ENCODE measurements around the gene UCN.
A peak's percentile ranks its signal among the peaks of the same experiment; 100 is the strongest.

UCN gene

DNA sequence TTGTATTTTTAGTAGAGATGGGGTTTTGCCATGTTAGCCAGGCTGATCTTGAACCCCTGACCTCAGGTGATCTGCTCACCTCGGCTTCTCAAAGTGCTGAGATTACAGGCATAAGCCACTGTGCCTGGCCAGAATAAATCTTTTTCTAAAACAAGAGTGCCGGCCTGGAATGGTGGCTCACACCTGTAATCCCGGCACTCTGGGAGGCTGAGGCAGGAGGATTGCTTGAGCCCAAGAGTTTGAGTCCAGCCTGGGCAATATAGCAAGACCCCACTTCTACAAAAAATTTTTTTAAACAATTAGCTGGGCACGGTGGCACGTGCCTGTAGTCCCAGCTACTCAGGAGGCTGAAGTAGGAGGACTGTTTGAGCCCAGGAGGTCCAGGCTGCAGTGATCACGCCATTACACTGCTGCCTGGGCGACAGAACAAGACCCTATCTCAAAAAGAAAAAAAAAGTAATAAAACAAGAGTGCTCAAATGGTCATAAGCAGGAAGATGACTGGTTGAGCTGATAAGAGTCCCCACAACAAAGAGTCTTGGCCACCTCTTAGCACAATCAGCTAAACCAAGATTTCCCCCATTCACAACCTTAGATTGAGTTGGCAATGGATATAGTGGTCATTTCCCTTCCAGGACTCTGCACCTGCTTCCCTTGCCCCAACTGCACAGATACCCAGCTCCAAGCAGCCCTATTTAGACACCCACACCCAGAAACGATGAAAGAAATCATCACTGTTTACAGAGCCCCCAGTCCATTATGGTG lies 5.8 kb upstream of the UCN start:
- CTCF ChIA-PET, result interaction anchor here (1.1 kb wide), 1 partner anchor 11 kb away, joined by 5 read pairs; no protein-coding TSS in a partner anchor
- no peak overlapping the region for H3K27ac ChIP-seq (ENCODE audit: extremely low read depth, low read depth, low read length)
- H3K4me1 ChIP-seq (ENCODE audit: control insufficient read depth, insufficient read depth, low read length), result peaks cover 8% of the 10 kb centered on the region; the same call in 1 of the 2 replicates
- POLR2A ChIA-PET, result no interaction called here
- H3K4me3 ChIP-seq (ENCODE audit: low read depth, low read length), result no peak overlapping the region
- TF ChIP-seq ZNF544 (tag by site-specific recombination; IDR thresholded peaks at IDR 0.05), result no peak
- no peak for TF ChIP-seq ZNF155 (tag by site-specific recombination; IDR thresholded peaks at IDR 0.05)
- no peak for TF ChIP-seq ZNF214 (tag by site-specific recombination; IDR thresholded peaks at IDR 0.05; ENCODE audit: borderline replicate concordance)
- TF ChIP-seq ZNF157 (tag by site-specific recombination; IDR thresholded peaks at IDR 0.05), result no peak
- peak; percentile 71; the same call in 1 of the 2 replicates for TF ChIP-seq ZNF121 (tag by site-specific recombination; IDR thresholded peaks at IDR 0.05)
- H3K9me3 ChIP-seq (ENCODE audit: control insufficient read depth, insufficient read depth, low read depth, low read length), result no peaks in the 10 kb centered on the region
- H3K36me3 ChIP-seq (ENCODE audit: control insufficient read depth in 2 of 2, insufficient read depth in 1 of 2, low read length in 2 of 2), result peaks cover 0 to 36% of the 10 kb centered on the region in 2 experiments; a peak in 2 of 3 replicates

DNA sequence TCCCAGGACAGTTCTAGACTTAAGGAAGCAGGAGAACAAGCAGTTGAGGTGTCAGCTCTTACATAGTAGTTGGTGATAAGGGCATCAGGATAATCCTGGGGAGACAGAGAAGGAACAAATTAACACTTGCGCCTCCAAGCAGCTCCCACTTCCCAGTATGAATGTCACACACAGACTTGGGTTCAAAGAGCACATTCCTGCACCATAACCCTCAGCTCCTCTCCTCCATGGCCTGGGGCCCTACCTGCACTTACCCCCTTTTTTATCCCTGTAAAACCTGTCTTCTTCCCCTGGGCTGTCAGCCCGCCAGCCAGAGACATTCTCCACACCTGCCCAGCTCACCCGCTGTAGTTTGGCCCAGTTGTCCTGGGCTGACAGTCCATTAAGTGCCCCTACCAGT lies 3.9 kb upstream of the UCN start:
- no peak overlapping the region for H3K4me3 ChIP-seq (ENCODE audit: low read depth, low read length)
- H3K27ac ChIP-seq (ENCODE audit: extremely low read depth, low read depth, low read length), result no peak overlapping the region
- H3K9me3 ChIP-seq (ENCODE audit: control insufficient read depth, insufficient read depth, low read depth, low read length), result no peaks in the 10 kb centered on the region
- ChIA-PET POLR2A (interaction anchor here (0.5 to 0.6 kb wide), 2 partner anchors 52 to 225 kb away, joined by 3 to 6 read pairs; no protein-coding TSS in a partner anchor), CTCF (interaction anchor here (0.7 to 2.3 kb wide), 3 partner anchors 9 to 371 kb away, joined by 3 to 11 read pairs (median 3); no protein-coding TSS in a partner anchor)
- peaks cover 0 to 41% of the 10 kb centered on the region in 2 experiments; a peak in 2 of 3 replicates for H3K36me3 ChIP-seq (ENCODE audit: control insufficient read depth in 2 of 2, insufficient read depth in 1 of 2, low read length in 2 of 2)
- peaks cover 3% of the 10 kb centered on the region; the same call in 1 of the 2 replicates for H3K4me1 ChIP-seq (ENCODE audit: control insufficient read depth, insufficient read depth, low read length)
- TF ChIP-seq ZNF830 (tag by site-specific recombination; IDR thresholded peaks at IDR 0.05; ENCODE audit: low read depth), result no peak

DNA sequence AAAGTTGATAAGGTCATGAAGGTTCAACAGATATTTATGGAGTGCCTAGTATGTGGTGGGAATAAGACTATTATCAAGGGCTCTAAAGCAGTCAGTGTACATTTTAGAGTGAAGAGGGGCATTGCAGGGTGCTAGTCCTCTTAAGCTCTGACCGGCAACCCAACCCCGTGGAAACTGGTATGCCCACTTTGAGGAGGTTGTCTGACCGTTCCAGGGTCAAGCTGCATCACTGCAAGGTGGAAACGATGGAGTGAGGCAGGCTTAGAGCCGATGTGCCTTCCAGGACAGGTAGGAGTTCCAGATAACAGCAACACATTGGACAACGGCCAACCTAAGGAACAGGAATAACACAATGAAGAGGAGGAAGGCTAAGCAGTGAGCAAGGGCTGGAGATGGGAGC lies 1.4 kb upstream of the UCN start:
- ChIA-PET CTCF (interaction anchor here (0.6 to 1.3 kb wide), 3 partner anchors 11 to 20 kb away, joined by 3 to 5 read pairs (median 3); no protein-coding TSS in a partner anchor), POLR2A (no interaction called here)
- no peaks in the 10 kb centered on the region for H3K4me1 ChIP-seq (ENCODE audit: control insufficient read depth, insufficient read depth, low read length)
- no peaks in the 10 kb centered on the region for H3K9me3 ChIP-seq (ENCODE audit: control insufficient read depth, insufficient read depth, low read depth, low read length)
- peaks cover 0 to 29% of the 10 kb centered on the region in 2 experiments; a peak in 2 of 3 replicates for H3K36me3 ChIP-seq (ENCODE audit: control insufficient read depth in 2 of 2, insufficient read depth in 1 of 2, low read length in 2 of 2)
- H3K4me3 ChIP-seq (ENCODE audit: low read depth, low read length), result no peak overlapping the region
- no peak for TF ChIP-seq SETDB1 (IDR thresholded peaks at IDR 0.05; ENCODE audit: insufficient read length, low read length)
- no peak for TF ChIP-seq ZNF600 (tag by site-specific recombination; IDR thresholded peaks at IDR 0.05)
- TF ChIP-seq, protein P1, sequence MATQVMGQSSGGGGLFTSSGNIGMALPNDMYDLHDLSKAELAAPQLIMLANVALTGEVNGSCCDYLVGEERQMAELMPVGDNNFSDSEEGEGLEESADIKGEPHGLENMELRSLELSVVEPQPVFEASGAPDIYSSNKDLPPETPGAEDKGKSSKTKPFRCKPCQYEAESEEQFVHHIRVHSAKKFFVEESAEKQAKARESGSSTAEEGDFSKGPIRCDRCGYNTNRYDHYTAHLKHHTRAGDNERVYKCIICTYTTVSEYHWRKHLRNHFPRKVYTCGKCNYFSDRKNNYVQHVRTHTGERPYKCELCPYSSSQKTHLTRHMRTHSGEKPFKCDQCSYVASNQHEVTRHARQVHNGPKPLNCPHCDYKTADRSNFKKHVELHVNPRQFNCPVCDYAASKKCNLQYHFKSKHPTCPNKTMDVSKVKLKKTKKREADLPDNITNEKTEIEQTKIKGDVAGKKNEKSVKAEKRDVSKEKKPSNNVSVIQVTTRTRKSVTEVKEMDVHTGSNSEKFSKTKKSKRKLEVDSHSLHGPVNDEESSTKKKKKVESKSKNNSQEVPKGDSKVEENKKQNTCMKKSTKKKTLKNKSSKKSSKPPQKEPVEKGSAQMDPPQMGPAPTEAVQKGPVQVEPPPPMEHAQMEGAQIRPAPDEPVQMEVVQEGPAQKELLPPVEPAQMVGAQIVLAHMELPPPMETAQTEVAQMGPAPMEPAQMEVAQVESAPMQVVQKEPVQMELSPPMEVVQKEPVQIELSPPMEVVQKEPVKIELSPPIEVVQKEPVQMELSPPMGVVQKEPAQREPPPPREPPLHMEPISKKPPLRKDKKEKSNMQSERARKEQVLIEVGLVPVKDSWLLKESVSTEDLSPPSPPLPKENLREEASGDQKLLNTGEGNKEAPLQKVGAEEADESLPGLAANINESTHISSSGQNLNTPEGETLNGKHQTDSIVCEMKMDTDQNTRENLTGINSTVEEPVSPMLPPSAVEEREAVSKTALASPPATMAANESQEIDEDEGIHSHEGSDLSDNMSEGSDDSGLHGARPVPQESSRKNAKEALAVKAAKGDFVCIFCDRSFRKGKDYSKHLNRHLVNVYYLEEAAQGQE (tag by site-specific recombination; IDR thresholded peaks at IDR 0.05), result no peak
- TF ChIP-seq, protein P2, sequence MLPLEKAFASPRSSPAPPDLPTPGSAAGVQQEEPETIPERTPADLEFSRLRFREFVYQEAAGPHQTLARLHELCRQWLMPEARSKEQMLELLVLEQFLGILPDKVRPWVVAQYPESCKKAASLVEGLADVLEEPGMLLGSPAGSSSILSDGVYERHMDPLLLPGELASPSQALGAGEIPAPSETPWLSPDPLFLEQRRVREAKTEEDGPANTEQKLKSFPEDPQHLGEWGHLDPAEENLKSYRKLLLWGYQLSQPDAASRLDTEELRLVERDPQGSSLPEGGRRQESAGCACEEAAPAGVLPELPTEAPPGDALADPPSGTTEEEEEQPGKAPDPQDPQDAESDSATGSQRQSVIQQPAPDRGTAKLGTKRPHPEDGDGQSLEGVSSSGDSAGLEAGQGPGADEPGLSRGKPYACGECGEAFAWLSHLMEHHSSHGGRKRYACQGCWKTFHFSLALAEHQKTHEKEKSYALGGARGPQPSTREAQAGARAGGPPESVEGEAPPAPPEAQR (tag by site-specific recombination; IDR thresholded peaks at IDR 0.05), result no peak
- TF ChIP-seq, protein P3, sequence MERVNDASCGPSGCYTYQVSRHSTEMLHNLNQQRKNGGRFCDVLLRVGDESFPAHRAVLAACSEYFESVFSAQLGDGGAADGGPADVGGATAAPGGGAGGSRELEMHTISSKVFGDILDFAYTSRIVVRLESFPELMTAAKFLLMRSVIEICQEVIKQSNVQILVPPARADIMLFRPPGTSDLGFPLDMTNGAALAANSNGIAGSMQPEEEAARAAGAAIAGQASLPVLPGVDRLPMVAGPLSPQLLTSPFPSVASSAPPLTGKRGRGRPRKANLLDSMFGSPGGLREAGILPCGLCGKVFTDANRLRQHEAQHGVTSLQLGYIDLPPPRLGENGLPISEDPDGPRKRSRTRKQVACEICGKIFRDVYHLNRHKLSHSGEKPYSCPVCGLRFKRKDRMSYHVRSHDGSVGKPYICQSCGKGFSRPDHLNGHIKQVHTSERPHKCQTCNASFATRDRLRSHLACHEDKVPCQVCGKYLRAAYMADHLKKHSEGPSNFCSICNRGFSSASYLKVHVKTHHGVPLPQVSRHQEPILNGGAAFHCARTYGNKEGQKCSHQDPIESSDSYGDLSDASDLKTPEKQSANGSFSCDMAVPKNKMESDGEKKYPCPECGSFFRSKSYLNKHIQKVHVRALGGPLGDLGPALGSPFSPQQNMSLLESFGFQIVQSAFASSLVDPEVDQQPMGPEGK (tag by site-specific recombination; IDR thresholded peaks at IDR 0.05), result no peak
- H3K27ac ChIP-seq (ENCODE audit: extremely low read depth, low read depth, low read length), result no peak overlapping the region

All from HEK293 (cell line).